HepG2 (cell line): ENCODE results near the gene HDLBP.

Source experiments
- ATAD3A ChIP-seq: sonication (generic); formaldehyde crosslinking; IDR thresholded peaks from 2 replicates; pipeline ENCODE4 v1.4.0; 2020; ENCODE audit warnings: missing genetic modification reagents
- CSRNP2 ChIP-seq: sonication (generic); formaldehyde crosslinking; conservative IDR thresholded peaks from 2 replicates; pipeline ENCODE4 v1.8.0; 2022; ENCODE audit warnings: low read depth, missing genetic modification reagents
- CTCF ChIP-seq: sonication (generic); formaldehyde crosslinking; IDR thresholded peaks from 2 replicates; pipeline ENCODE4 v1.5.0; 2020; ENCODE audit warnings: mild to moderate bottlenecking, missing genetic modification reagents, moderate library complexity
- HDAC6 ChIP-seq: fragments of 200-600 bp; sonication (generic); IDR thresholded peaks from 2 replicates; pipeline ENCODE4 v1.7.0; 2017; ENCODE audit warnings: mild to moderate bottlenecking, antibody characterized with exemption, low read length, low read depth
- IRX3 ChIP-seq: sonication (generic); formaldehyde crosslinking; IDR thresholded peaks from 2 replicates; pipeline ENCODE4 v1.8.1; 2023; ENCODE audit warnings: mild to moderate bottlenecking, low read depth, missing genetic modification reagents, borderline replicate concordance
- LBX2 ChIP-seq: sonication (generic); formaldehyde crosslinking; IDR thresholded peaks from 2 replicates; pipeline ENCODE4 v1.5.0; 2020; ENCODE audit warnings: missing genetic modification reagents, mild to moderate bottlenecking, borderline replicate concordance
- NFE2L1 ChIP-seq: sonication (generic); formaldehyde crosslinking; IDR thresholded peaks from 2 replicates; pipeline ENCODE4 v1.4.0; 2020; ENCODE audit warnings: missing genetic modification reagents, mild to moderate bottlenecking, borderline replicate concordance
- POLR2AphosphoS2 ChIP-seq: IDR thresholded peaks from 2 replicates; pipeline ENCODE4 v1.6.1; 2011; ENCODE audit warnings: low read depth, low read length, improper control_type of control experiment
- SP2 ChIP-seq: sonication (generic); formaldehyde crosslinking; IDR thresholded peaks from 2 replicates; pipeline ENCODE4 v1.5.1; 2020; ENCODE audit warnings: mild to moderate bottlenecking, missing genetic modification reagents
- TBL1XR1 ChIP-seq: fragments of 150-350 bp; IDR thresholded peaks from 2 replicates; pipeline ENCODE4 v1.6.1; 2014; ENCODE audit warnings: borderline replicate concordance, low read length; ENCODE audit not compliant: partially characterized antibody
- THAP8 ChIP-seq: sonication (generic); formaldehyde crosslinking; IDR thresholded peaks from 2 replicates; pipeline ENCODE4 v1.5.1; 2020; ENCODE audit warnings: missing genetic modification reagents, mild to moderate bottlenecking, borderline replicate concordance
- TOE1 ChIP-seq: sonication (generic); formaldehyde crosslinking; IDR thresholded peaks from 2 replicates; pipeline ENCODE4 v1.4.0; 2020; ENCODE audit warnings: mild to moderate bottlenecking, missing genetic modification reagents
- ZKSCAN1 ChIP-seq: fragments of 150-350 bp; IDR thresholded peaks from 2 replicates; pipeline ENCODE4 v1.6.1; 2014; ENCODE audit warnings: low read length
- ZNF644 ChIP-seq: IDR thresholded peaks from 2 replicates; pipeline ENCODE4 v1.6.1; 2016; ENCODE audit warnings: low read depth

- no peak for TF ChIP-seq CTCF (CRISPR knock-in tag)
- no peak for TF ChIP-seq SP2 (CRISPR knock-in tag)
- TF ChIP-seq ATAD3A (CRISPR knock-in tag): no peak; the same call in 1 of the 2 replicates
- TF ChIP-seq TOE1 (CRISPR knock-in tag): no peak
- TF ChIP-seq IRX3 (CRISPR knock-in tag): no peak
- TF ChIP-seq THAP8 (CRISPR knock-in tag): no peak
- no peak for TF ChIP-seq CSRNP2 (CRISPR knock-in tag)
- TF ChIP-seq HDAC6: no peak
- TF ChIP-seq NFE2L1 (CRISPR knock-in tag): no peak
- TF ChIP-seq LBX2 (CRISPR knock-in tag): no peak
- TF ChIP-seq ZNF644: no peak
- no peak for TF ChIP-seq POLR2AphosphoS2
- TF ChIP-seq TBL1XR1: no peak
- TF ChIP-seq ZKSCAN1: no peak
Observed at GRCh38 chr2:241314226-241315092, 1.0 kb downstream of the HDLBP start.
